Lower lobe of right lung (tissue), 2 donors: ENCODE data around the gene GPR152. TPM values are rescaled to one million over a fixed set of nuclear protein-coding genes. Genes with fewer than 3 reads are reported as not detected.

Source experiments
- ATAC-seq, 2 donors: fragments of 200-7000 bp; cut with Tn5 transposase; one replicate each; pipeline ENCODE4 v1.9.1; 2020 to 2022; ENCODE audit warnings: mild to moderate bottlenecking in 2 of 2, moderate library complexity in 2 of 2
- DNase-seq: peaks from one replicate; pipeline ENCODE4 v3.0.0-alpha.2; 2020
- H3K27ac ChIP-seq: fragments of 200-600 bp; one replicate; pipeline ENCODE4 v1.8.0; 2022
- H3K27me3 ChIP-seq: fragments of 200-600 bp; one replicate; pipeline ENCODE4 v1.8.0; 2022; ENCODE audit warnings: low read depth
- H3K36me3 ChIP-seq: fragments of 200-600 bp; one replicate; pipeline ENCODE4 v1.8.0; 2022; ENCODE audit warnings: mild to moderate bottlenecking
- H3K4me1 ChIP-seq: fragments of 200-600 bp; one replicate; pipeline ENCODE4 v1.8.0; 2022
- H3K4me3 ChIP-seq: fragments of 200-600 bp; one replicate; pipeline ENCODE4 v1.8.0; 2022; ENCODE audit warnings: mild to moderate bottlenecking
- H3K9me3 ChIP-seq: fragments of 200-600 bp; one replicate; pipeline ENCODE4 v1.8.0; 2022
- intact Hi-C: fragments of 100-400 bp; cut with DNase I; formaldehyde crosslinking; loops from one replicate; pipeline ENCODE4 v1.11.0; 2022
- total RNA-seq: library from RNA; stranded (reverse); fragmentation: NEBNext Ultra II Directional; extraction: Animal tissue kit (Norgen Biotek cat#: 25700); gene quantifications from one replicate; pipeline ENCODE4 v1.2.1, GENCODE V29; 2021
- TF ChIP-seq, protein P1 (sequence below): fragments of 200-600 bp; IDR thresholded peaks from one replicate; pipeline ENCODE4 v1.8.0; 2022; ENCODE audit warnings: antibody characterized with exemption, mild to moderate bottlenecking
- donor health status: DM: no; HTN: yes; CAD: no; lungs with severe emphysema.

GPR152 gene
- total RNA-seq, 1 donor from 2014 or later, result not detected

- Histone ChIP-seq H3K27ac (no peak overlapping the region), H3K27me3 (no peaks in the 10 kb centered on the region), H3K4me1 (no peaks in the 10 kb centered on the region), H3K36me3 (peaks cover 92% of the 10 kb centered on the region), H3K9me3 (no peaks in the 10 kb centered on the region), H3K4me3 (no peak overlapping the region)
- TF ChIP-seq, protein P1, sequence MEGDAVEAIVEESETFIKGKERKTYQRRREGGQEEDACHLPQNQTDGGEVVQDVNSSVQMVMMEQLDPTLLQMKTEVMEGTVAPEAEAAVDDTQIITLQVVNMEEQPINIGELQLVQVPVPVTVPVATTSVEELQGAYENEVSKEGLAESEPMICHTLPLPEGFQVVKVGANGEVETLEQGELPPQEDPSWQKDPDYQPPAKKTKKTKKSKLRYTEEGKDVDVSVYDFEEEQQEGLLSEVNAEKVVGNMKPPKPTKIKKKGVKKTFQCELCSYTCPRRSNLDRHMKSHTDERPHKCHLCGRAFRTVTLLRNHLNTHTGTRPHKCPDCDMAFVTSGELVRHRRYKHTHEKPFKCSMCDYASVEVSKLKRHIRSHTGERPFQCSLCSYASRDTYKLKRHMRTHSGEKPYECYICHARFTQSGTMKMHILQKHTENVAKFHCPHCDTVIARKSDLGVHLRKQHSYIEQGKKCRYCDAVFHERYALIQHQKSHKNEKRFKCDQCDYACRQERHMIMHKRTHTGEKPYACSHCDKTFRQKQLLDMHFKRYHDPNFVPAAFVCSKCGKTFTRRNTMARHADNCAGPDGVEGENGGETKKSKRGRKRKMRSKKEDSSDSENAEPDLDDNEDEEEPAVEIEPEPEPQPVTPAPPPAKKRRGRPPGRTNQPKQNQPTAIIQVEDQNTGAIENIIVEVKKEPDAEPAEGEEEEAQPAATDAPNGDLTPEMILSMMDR, result no peak
- intact Hi-C loops, result no loop called here
- DNase-seq (no peak), ATAC-seq (no peak)
Observed at GRCh38 chr11:67494371-67495233, 42.1 kb upstream of the GPR152 start.

DNA sequence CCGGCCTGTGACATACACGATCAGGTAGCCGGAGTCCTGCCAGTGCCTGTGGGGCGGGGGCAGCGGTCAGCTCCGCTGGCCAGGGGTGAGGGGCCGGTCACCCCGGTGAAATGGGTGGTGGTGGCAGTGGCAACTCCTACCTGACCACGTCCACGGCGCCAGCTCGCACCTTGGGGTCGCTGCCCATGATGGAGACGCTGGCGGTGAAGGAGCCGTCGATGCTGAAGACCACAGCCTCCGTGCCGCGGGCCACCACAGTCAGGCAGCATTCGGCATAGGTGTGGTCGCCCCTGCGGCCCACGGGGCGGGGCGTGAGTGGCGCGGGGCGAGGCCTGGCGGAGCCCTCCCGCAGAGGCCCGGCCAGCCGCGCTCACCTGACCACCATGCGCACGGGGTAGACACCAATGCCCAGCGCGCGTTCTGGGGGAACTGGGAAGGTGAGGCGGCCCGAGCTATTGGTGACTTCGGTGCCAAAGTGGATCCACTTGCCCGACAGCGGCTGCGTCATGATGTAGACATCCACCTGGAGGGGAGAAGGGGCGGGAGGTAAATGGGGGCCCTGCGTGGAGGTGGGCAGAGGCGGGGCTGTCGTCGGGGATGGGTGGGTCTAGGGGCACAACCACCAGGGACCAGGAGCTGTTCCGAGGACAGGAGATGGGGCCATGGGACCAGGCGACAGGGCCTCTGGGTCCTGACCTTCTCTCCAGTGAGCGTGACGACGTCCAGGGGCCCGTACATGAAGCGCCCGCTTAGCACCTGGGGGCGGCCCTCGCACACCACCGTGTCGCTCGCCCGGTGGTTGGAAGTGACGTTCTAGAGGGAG, 41.2 kb upstream of the GPR152 start:
- peaks cover 95% of the 10 kb centered on the region for H3K36me3 ChIP-seq

GRCh38 chr11:67492801-67493547, 40.4 kb upstream of the GPR152 start:
- H3K9me3 ChIP-seq, result no peaks in the 10 kb centered on the region
- no peaks in the 10 kb centered on the region for H3K27me3 ChIP-seq
- no peak overlapping the region for H3K4me3 ChIP-seq
- TF ChIP-seq, protein P1, result no peak
- no peak overlapping the region for H3K27ac ChIP-seq
- ATAC-seq (no peak), DNase-seq (no peak)
- no peaks in the 10 kb centered on the region for H3K4me1 ChIP-seq
- intact Hi-C loops, result no loop called here
- H3K36me3 ChIP-seq, result peaks cover 91% of the 10 kb centered on the region

More for the DNA sequence above, 41.2 kb upstream of the GPR152 start:
- Histone ChIP-seq H3K27ac (no peak overlapping the region), H3K27me3 (no peaks in the 10 kb centered on the region), H3K9me3 (no peaks in the 10 kb centered on the region), H3K4me3 (no peak overlapping the region), H3K4me1 (no peaks in the 10 kb centered on the region)
- no peak for ATAC-seq
- TF ChIP-seq, protein P1, result no peak
- DNase-seq, result no peak
- intact Hi-C loops, result no loop called here

GRCh38 chr11:67492069-67492727, 39.7 kb upstream of the GPR152 start:
- DNase-seq (no peak), ATAC-seq (no peak)
- H3K27ac ChIP-seq, result no peak overlapping the region
- TF ChIP-seq, protein P1, result no peak
- intact Hi-C loops, result no loop called here
- H3K36me3 ChIP-seq, result peaks cover 91% of the 10 kb centered on the region
- no peak overlapping the region for H3K4me3 ChIP-seq
- H3K27me3 ChIP-seq, result no peaks in the 10 kb centered on the region
- no peaks in the 10 kb centered on the region for H3K9me3 ChIP-seq
- no peaks in the 10 kb centered on the region for H3K4me1 ChIP-seq
